ENCODE results near the gene FRAT1. TPM values are rescaled to one million over a fixed set of nuclear protein-coding genes. Genes with fewer than 3 reads are reported as not detected.

The FRAT1 gene
- total and polyA plus RNA-seq, 2 of the 4 experiments (the other 2 are of a cell fraction) = 0.54 to 0.89 TPM

DNA sequence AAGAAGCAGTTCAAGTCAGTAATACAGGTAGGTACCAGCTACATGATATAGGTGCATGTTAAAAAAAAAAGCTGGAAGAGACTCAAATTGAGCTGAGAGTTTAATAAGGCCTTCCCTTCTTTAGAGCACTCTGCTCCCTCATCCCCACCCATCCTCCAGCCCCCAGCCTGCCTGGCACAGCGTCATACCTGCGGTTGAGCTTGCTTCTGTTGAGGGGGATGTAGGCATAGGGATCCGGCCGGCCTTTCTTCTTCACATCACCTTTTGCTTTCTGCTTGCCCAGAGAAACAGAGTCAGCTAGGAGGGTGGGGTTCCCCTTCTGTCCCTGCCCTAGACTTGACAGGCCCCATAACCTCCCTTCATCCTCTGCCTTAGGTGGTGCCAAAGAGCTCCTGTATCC is 39.3 kb downstream of the FRAT1 start:
- H3K4me3 ChIP-seq (ENCODE audit: insufficient read depth, low read depth, low read length) = no peak overlapping the region
- DNase-seq (no peak), ATAC-seq (ENCODE audit: low read depth) (no peak)
- H3K23ac ChIP-seq (ENCODE audit: low read depth, low read length) = no peak overlapping the region
- no peaks in the 10 kb centered on the region for H3K4me1 ChIP-seq (ENCODE audit: control insufficient read depth, insufficient read depth, low read length)
- no peak overlapping the region for H3K14ac ChIP-seq (replicated peaks; ENCODE audit: low read depth, low read length)
- in situ Hi-C loops (cut with MboI; ENCODE audit: low sequenced_read_pairs) (loop anchor here (10.0 kb wide), 1 partner anchor 284 kb away; no protein-coding TSS in a partner anchor), intact Hi-C loops (cut with micrococcal nuclease) (loop anchor here (10.0 kb wide), 1 partner anchor 594 kb away; no protein-coding TSS in a partner anchor), dilution Hi-C loops (cut with HindIII; ENCODE audit: low sequenced_read_pairs, unreplicated experiment) (no loop called here)
- no peak overlapping the region for H3K56ac ChIP-seq (ENCODE audit: extremely low read depth, insufficient read depth, low read length)
- POLR2A ChIA-PET (ENCODE audit: unreplicated experiment) = no interaction called here
- H2BK20ac ChIP-seq (ENCODE audit: low read depth, low read length) = no peak overlapping the region
- TF ChIP-seq RCOR1 (IDR thresholded peaks at IDR 0.05; ENCODE audit: insufficient replicate concordance, low read length) (no peak), RAD21 (IDR thresholded peaks at IDR 0.05; ENCODE audit: low read length) (no peak), SMC3 (IDR thresholded peaks at IDR 0.05; ENCODE audit: low read depth, low read length) (no peak), RFX5 (IDR thresholded peaks at IDR 0.05; ENCODE audit: low read depth, low read length) (no peak), NFE2L2 (IDR thresholded peaks at IDR 0.05; ENCODE audit: low read depth, low read length) (no peak), FOS (IDR thresholded peaks at IDR 0.05; ENCODE audit: low read depth, low read length) (no peak)
- H4K8ac ChIP-seq (ENCODE audit: low read depth in 2 of 2, low read length in 2 of 2) = no peak overlapping the region
- no peak overlapping the region for H4K91ac ChIP-seq (ENCODE audit: insufficient read depth, low read depth, low read length)
- H3K9ac ChIP-seq (ENCODE audit: low read depth, low read length) = no peak overlapping the region
- H2AK5ac ChIP-seq (ENCODE audit: low read depth, low read length) = no peak overlapping the region
- H3K36me3 ChIP-seq (ENCODE audit: control insufficient read depth, insufficient read depth, low read length) = peaks cover 35% of the 10 kb centered on the region
- H3K79me1 ChIP-seq (ENCODE audit: low read depth in 1 of 2, low read length in 2 of 2) = no peaks in the 10 kb centered on the region
- no CpG with 5 or more reads among the region's 4 CpGs for WGBS, 2 experiments (ENCODE audit: extremely low coverage in 2 of 2, insufficient read length in 1 of 2)
- H2BK15ac ChIP-seq (ENCODE audit: low read depth, low read length) = no peak overlapping the region
- H2AFZ ChIP-seq (replicated peaks; ENCODE audit: low read length, poor library complexity) = no peak overlapping the region
- no TSS peak for BruUV-seq (replicated peaks)
- H3K4ac ChIP-seq (ENCODE audit: low read depth, low read length) = no peak overlapping the region
- H3K9me3 ChIP-seq (ENCODE audit: control insufficient read depth, insufficient read depth, low read length) = no peaks in the 10 kb centered on the region
- no peak overlapping the region for H4K5ac ChIP-seq (ENCODE audit: low read depth, low read length)
- no peak overlapping the region for H2BK120ac ChIP-seq (ENCODE audit: low read depth, low read length)
- CTCF ChIA-PET = no interaction called here
- 0 out of 2 replicates have a peak, but pooled peaks cover 3% of the 10 kb centered on the region for H3K9me1 ChIP-seq (ENCODE audit: insufficient read depth, low read length)
- H3K4me2 ChIP-seq (ENCODE audit: low read depth, low read length) = no peak overlapping the region
- H2AK9ac ChIP-seq (replicated peaks; ENCODE audit: low read depth, low read length, poor library complexity) = no peak overlapping the region
- H3K27ac ChIP-seq (ENCODE audit: insufficient read depth, low read length) = no peak overlapping the region
- no peaks in the 10 kb centered on the region for H3K27me3 ChIP-seq (ENCODE audit: control insufficient read depth, insufficient read depth, low read length)
- no peaks in the 10 kb centered on the region for H4K20me1 ChIP-seq (ENCODE audit: insufficient read depth, low read length)
- no peak overlapping the region for H2BK5ac ChIP-seq (ENCODE audit: low read depth, low read length, poor library complexity, severe bottlenecking)
- no peak overlapping the region for H3K18ac ChIP-seq (ENCODE audit: low read depth, low read length)

Measured in IMR-90 (cell line).